ENCODE data around the gene VPS36. TPM values are rescaled to one million over a fixed set of nuclear protein-coding genes. Genes with fewer than 3 reads are reported as not detected.

Gene VPS36
- polyA plus RNA-seq, 1 donor (not counting 4 experiments of a cell fraction or from before 2014, with no cell fraction given) = 36.5 TPM

GRCh38 chr13:52450793-52451116 lies 321 bp upstream of the VPS36 start:
- peaks cover 35% of the 10 kb centered on the region for H3K79me2 ChIP-seq (ENCODE audit: control insufficient read depth, insufficient read depth, low read length)
- dilution Hi-C loops (cut with MboI; ENCODE audit: extremely low pct_ligation_motif_present, low sequenced_read_pairs) = no loop called here
- H3K4me2 ChIP-seq (ENCODE audit: control insufficient read depth, extremely low read depth, insufficient read depth, low read depth, low read length) = peak overlapping the region; percentile 79
- H3K9me3 ChIP-seq (ENCODE audit: control insufficient read depth, low read depth, low read length) = no peaks in the 10 kb centered on the region
- H3K9ac ChIP-seq (ENCODE audit: control insufficient read depth, extremely low read depth, insufficient read depth, low read length) = peak overlapping the region; percentile 31
- no peaks in the 10 kb centered on the region for H3K9me1 ChIP-seq (ENCODE audit: control insufficient read depth, extremely low read depth, insufficient read depth, low read length)
- FAIRE-seq (no peak), DNase-seq (ENCODE audit: low read depth, low spot score) (no peak)
- H3K36me3 ChIP-seq (ENCODE audit: control insufficient read depth in 2 of 2, extremely low read depth in 1 of 2, insufficient read depth in 2 of 2, low read length in 2 of 2) = no peaks in the 10 kb centered on the region
- H2AFZ ChIP-seq (ENCODE audit: control insufficient read depth, low read length) = peak overlapping the region; percentile 73
- no peak overlapping the region for H3K4me3 ChIP-seq (ENCODE audit: control insufficient read depth in 2 of 3, extremely low read depth in 1 of 3, insufficient read depth in 2 of 3, low read depth in 1 of 3, low read length in 3 of 3)
- H3K4me1 ChIP-seq (ENCODE audit: control insufficient read depth, extremely low read depth, insufficient read depth, low read length) = peaks cover 44% of the 10 kb centered on the region
- no peak overlapping the region for H3K27ac ChIP-seq (ENCODE audit: control insufficient read depth, insufficient read depth, low read length)
- H4K20me1 ChIP-seq (ENCODE audit: control insufficient read depth, extremely low read depth, insufficient read depth, low read length) = no peaks in the 10 kb centered on the region
- no peaks in the 10 kb centered on the region for H3K27me3 ChIP-seq (ENCODE audit: control insufficient read depth, extremely low read depth, insufficient read depth, low read length)
- TF ChIP-seq EZH2 (IDR thresholded peaks at IDR 0.05; ENCODE audit: low read length) = no peak
- TF ChIP-seq CTCF (optimal IDR thresholded peaks at IDR 0.05 in 1 of 3, IDR thresholded peaks at IDR 0.05 in 1 of 3, conservative IDR thresholded peaks at IDR 0.05 in 1 of 3; ENCODE audit: extremely low read depth in 1 of 3, insufficient read depth in 2 of 3, low read length in 3 of 3) = no peak

GRCh38 chr13:52449331-52450011 lies 963 bp downstream of the VPS36 start:
- Histone ChIP-seq H2AFZ (ENCODE audit: control insufficient read depth, low read length) (peak overlapping the region; percentile 17), H3K9me3 (ENCODE audit: control insufficient read depth, low read depth, low read length) (no peaks in the 10 kb centered on the region), H3K36me3 (ENCODE audit: control insufficient read depth in 2 of 2, extremely low read depth in 1 of 2, insufficient read depth in 2 of 2, low read length in 2 of 2) (peaks cover 0 to 3% of the 10 kb centered on the region in 2 experiments), H3K9me1 (ENCODE audit: control insufficient read depth, extremely low read depth, insufficient read depth, low read length) (no peaks in the 10 kb centered on the region), H3K4me1 (ENCODE audit: control insufficient read depth, extremely low read depth, insufficient read depth, low read length) (peaks cover 43% of the 10 kb centered on the region), H3K79me2 (ENCODE audit: control insufficient read depth, insufficient read depth, low read length) (peaks cover 40% of the 10 kb centered on the region), H3K4me2 (ENCODE audit: control insufficient read depth, extremely low read depth, insufficient read depth, low read depth, low read length) (peak overlapping the region; percentile 85), H3K4me3 (ENCODE audit: control insufficient read depth in 2 of 3, extremely low read depth in 1 of 3, insufficient read depth in 2 of 3, low read depth in 1 of 3, low read length in 3 of 3) (peak overlapping the region; percentile 68 to 75 (median 71)), H3K27ac (ENCODE audit: control insufficient read depth, insufficient read depth, low read length) (peak overlapping the region; percentile 72), H4K20me1 (ENCODE audit: control insufficient read depth, extremely low read depth, insufficient read depth, low read length) (no peaks in the 10 kb centered on the region), H3K27me3 (ENCODE audit: control insufficient read depth, extremely low read depth, insufficient read depth, low read length) (no peaks in the 10 kb centered on the region), H3K9ac (ENCODE audit: control insufficient read depth, extremely low read depth, insufficient read depth, low read length) (peak overlapping the region; percentile 93)
- FAIRE-seq = no peak
- dilution Hi-C loops (cut with MboI; ENCODE audit: extremely low pct_ligation_motif_present, low sequenced_read_pairs) = no loop called here
- no peak for DNase-seq (ENCODE audit: low read depth, low spot score)
- TF ChIP-seq EZH2 (IDR thresholded peaks at IDR 0.05; ENCODE audit: low read length) = no peak
- no peak for TF ChIP-seq CTCF (optimal IDR thresholded peaks at IDR 0.05 in 1 of 3, IDR thresholded peaks at IDR 0.05 in 1 of 3, conservative IDR thresholded peaks at IDR 0.05 in 1 of 3; ENCODE audit: extremely low read depth in 1 of 3, insufficient read depth in 2 of 3, low read length in 3 of 3)
